ENCODE measurements around the gene LIX1.
"Not testable (repeated sequence)": the region's sequence is repeated elsewhere in the genome, so short reads cannot be mapped to it uniquely, and the experiment has no call there.

LIX1 gene

GRCh38 chr5:97100476-97100875 lies 41.9 kb downstream of the LIX1 start:
- no peak for DNase-seq

DNA sequence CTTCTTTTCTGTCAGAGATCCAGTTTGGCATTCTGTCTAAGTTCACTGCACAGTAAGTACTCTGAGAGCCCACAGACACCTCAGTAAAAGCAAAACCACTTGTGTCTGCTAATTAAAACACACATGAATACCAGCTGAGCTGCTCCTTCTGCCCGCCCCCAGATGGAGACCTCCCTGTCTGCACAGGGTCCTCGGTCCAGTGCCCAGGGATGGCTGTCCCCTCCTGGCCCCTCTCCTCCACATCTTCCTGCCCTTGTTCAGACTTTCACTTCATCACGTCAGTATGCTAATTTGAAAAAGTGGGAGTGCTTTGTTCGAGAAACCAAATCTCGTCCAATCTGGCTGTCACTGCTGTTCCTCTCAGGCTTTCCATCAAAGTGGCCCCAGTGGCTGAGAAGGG lies 43.5 kb downstream of the LIX1 start:
- DNase-seq = no peak

DNA sequence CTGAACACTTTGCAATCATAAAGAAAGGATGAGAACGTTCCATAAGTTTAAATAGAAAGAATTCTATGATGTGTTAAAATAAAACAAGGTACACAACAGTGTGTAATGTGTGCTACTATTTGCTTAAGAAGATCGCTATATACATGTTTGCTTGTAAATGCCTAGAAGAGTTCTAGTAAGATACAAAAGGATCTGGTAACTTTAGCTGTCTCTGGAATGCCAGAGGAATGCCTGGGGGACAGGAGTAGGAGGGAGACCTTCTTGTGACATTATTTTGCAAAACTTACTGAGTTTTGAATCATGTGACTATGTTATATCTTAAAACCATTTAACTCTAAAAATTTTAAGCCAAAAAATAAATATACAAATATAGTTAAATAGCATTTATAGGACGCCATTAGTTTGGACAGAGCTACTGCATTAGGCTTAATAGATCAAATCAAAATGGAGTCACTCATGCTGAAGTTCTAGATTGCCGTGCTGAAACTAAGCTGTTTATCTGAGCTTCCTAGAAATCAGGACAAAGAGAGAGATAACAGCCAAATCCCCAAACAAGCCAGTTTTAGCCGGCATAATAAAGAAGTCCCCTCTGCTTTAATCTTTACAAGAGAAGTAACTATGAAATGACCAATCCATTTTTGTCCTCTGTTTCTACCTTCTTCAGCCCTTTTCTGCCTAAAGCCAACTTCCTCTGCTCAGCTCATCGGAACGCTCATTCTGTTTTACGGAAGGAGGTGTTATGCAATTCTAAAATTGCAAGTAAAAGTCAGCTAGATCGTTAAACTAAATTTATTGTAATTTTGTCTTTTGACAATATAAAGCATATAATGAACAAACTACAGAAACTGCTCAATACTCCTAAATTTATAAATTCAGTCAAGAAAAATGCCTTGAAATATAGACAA lies 44.8 kb downstream of the LIX1 start:
- no peak for DNase-seq

- DNase-seq = no peak
These were observed 45.6 kb downstream of the LIX1 start for GRCh38 chr5:97096846-97097245.

GRCh38 chr5:97096191-97096590 lies 46.2 kb downstream of the LIX1 start:
- no peak for DNase-seq

DNA sequence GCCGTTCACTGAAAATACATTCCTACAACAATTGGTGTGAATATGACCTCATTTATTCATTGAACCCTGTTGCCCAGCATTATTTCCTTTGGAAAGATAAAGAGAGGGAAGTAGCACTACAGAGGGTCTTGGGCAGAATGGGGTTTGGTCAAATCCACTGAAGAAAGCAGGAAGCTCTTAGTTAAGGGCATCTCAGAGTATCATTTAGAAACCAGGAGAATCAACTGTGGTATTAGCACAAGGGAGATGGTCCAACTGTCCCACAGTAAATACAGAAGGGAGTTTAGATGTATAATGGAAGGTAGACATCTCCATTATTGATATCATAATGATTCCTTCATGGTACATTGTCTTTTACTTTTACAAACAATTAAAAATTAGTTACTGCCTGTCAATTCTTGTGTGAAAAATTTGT lies 47.1 kb downstream of the LIX1 start:
- DNase-seq = no peak

DNA sequence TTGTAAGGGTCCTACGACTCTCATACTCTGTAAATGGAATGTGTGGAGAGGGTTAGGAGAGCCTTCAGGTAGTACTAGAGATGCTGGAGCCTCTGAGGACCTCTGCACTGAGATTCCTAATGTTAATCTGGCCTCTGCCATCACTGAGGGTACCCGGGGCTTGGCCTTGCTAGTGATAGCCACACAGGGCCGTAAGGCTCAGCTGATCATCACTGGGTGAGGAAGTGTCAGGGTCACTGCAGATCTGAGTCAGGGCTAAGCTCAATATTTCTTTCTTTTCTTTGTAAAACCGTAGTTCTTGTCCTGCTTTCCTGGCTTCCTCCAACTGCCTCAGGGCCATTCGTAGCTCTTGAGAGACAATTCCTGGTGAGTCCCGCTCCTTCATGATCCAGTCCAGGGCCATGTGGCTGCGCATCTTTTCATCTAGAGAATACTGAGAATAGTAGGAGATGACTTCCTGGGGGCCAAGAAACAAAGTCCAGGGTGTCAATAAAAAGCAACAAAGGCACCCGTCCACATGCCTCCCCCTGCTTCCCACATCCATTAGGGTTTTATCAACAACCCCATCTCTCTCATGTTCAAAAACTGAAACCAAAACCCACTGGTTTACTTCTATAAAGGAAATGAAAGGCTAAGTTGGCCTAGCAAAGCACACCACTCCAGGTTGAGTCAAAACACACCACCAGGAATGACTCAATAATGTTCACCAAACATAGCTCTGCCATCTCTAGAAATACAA lies 47.7 kb downstream of the LIX1 start:
- no peak for DNase-seq

GRCh38 chr5:97093193-97093592 lies 49.2 kb downstream of the LIX1 start:
- DNase-seq = no peak

- no peak for DNase-seq
These were observed 51.5 kb downstream of the LIX1 start for GRCh38 chr5:97090944-97091343.

DNA sequence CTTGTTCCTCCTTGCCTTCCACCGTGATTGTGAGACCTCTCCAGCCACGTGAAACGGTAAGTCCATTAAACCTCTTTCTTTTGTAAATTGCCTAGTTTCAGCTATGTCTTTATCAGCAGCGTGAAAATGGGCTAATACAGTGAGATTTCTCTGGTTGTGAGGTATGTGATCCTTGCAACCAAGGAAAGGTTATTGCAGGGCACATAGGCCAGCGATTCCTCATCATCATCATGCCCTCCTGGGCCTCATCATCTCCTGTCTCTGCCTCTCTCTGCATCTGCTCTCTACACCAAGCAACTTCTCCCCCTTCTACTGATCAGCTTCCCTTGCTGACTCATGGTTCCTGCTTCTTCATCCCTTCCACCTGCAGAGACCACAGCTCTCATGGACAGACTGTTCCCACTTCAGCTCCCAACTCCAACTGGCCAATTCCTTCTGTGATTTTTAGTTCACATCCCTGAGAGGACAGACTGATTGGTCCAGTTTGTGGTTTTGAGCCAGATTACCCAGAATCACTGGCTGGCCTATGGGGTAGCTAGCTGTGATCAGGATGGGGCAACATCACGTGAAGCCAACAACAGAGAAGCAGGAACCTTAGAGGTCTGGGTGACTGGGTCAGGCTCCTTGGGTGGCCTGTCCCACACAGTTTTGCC lies 53.1 kb downstream of the LIX1 start:
- DNase-seq = no peak

DNA sequence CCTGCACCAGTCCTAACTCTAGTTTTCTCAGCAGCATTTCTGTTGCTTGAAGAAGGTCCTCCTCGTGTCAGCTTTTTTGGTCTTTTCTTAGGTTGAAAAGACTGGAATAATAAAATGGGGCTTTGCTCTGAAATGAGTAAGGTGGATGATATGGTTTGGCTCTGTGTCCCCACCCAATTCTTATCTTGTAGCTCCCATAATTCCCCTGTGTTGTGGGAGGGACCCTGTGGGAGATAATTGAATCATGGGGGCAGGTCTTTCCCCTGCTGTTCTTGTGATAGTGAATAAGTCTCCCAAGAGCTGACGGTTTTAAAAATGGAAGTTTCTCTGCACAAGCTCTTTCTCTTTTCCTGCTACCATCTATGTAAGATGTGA lies 53.6 kb downstream of the LIX1 start:
- DNase-seq = no peak

GRCh38 chr5:97087138-97087537 lies 55.3 kb downstream of the LIX1 start:
- DNase-seq = no peak

DNA sequence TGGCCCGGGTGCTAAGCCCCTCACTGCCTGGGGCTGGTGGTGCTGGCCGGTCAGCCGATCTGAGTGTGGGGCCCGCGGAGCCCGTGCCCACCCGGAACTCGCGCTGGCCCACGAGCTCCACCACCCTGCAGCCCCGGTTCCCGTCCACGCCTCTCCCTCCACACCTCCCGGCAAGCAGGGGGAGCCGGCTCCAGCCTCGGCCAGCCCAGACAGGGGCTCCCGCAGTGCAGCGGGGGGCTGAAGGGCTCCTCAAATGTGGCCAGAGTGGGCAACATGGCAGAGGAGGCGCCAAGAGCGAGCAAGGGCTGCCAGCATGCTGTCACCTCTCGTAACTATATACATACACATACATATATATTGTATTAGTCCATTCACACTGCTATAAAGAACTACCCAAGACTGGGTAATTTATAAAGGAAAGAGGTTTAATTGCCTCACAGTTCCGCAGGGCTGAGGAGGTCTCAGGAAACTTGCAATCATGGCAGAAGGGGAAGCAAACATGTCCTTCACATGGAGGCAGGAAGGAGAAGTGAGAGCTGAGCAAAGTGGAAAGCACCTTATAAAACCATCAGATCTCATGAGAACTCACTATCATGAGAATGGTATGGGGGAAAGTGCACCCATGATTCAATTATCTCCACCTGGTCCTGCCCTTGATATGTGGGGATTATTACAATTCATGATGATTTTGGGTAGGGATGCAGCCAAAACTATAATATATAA lies 56.8 kb downstream of the LIX1 start:
- DNase-seq = no peak

DNA sequence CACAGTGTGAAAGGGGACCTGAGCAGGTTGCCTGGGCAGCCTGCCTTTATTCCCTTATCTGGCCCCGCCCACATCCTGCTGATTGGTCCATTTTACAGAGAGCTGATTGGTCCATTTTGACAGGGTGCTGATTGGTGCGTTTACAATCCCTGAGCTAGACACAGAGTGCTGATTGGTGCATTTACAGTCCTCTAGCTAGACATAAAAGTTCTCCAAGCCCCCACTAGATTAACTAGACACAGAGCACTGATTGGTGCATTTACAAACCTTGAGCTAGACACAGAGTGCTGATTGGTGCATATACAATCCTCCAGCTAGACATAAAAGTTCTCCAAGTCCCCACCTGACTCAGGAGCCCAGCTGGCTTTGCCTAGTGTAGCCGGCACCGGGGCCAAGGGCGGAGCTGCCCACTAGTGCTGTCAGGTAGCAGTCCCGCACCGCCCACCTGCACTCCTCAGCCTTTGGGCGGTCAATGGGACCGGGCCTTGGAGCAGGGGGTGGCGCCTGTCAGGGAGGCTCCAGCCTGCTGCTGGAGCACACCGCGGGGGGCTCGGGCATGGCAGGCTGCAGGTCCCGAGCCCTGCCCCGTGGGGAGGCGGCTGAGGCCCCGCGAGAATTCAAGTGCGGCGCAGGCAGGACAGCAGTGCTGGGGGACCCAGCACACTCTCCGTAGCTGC lies 57.5 kb downstream of the LIX1 start:
- DNase-seq = not testable (repeated sequence)

- DNase-seq = no peak
These were observed 63.3 kb downstream of the LIX1 start for GRCh38 chr5:97078958-97079743.

DNA sequence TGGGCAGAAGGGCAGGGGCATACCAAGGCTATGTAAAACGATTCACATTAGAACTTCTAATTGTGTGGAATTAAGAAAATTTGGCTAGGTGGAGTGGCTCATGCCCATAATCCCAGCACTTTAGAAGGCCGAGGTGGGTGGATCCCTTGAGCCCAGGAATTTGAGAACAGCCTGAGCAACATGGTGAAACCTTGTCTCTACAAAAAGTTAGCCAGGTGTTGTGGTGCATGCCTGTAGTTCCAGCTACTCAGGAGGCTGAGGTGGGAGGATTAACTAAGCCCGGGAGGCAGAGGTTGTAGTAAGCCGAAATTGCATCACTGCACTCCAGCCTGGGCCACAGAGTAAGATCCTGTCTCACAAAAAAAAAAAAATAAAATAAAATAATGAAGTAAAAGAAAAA lies 65.2 kb downstream of the LIX1 start:
- no peak for DNase-seq

- DNase-seq = no peak
These were observed 66.3 kb downstream of the LIX1 start for GRCh38 chr5:97076098-97076497.

DNA sequence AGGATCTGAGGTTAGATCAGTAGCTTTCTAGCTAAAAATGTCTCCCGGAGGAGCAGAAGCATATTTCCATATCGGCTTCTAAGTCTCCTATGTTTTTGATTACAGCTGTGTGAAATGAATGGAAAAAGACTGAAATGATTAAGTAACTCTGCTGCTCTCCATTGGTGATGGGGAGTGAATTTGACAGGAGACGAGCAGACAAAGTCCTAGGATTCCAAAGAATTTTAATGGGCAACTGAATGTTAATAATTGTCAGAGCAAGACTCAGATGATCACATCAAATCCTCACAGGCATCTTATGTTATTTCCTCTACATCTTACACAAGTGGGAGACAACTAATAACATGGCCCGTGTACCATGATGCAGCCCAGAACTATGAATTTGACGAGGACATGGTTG lies 66.8 kb downstream of the LIX1 start:
- DNase-seq = no peak

- no peak for DNase-seq
These were observed 67.4 kb downstream of the LIX1 start for GRCh38 chr5:97074859-97075489.

GRCh38 chr5:97073420-97073819 lies 69.0 kb downstream of the LIX1 start:
- DNase-seq = no peak

- DNase-seq = no peak
These were observed 69.7 kb downstream of the LIX1 start for GRCh38 chr5:97072696-97073095.

All from NCI-H2029 (cell line).